Activated T-helper 1 cell treated with Interleukin-2 at 50 U/mL for 16 hours (primary cell): ENCODE results near the gene GART.
"Not testable (repeated sequence)": the region's sequence is repeated elsewhere in the genome, so short reads cannot be mapped to it uniquely, and the experiment has no call there.

Experiments used
- DNase-seq: peaks from one replicate; pipeline ENCODE4 v3.0.0-alpha.2; 2020; ENCODE audit warnings: low read depth

Gene GART

GRCh38 chr21:33541756-33542639, at the start of gene GART:
TSS of gene GART (minus strand) at chr21:33542117. CDS start at chr21:33539315, 2,802 bp downstream.
- peak; percentile 74 for DNase-seq

- peak; percentile 84 for DNase-seq
Observed at GRCh38 chr21:33588485-33589335, 46.8 kb upstream of the GART start, which contains the start of gene DONSON. TSS of gene DONSON (minus strand) at chr21:33588684. CDS start at chr21:33588641, 43 bp downstream.

GRCh38 chr21:33587792-33588484, 46.0 kb upstream of the GART start:
- DNase-seq: no peak

- no peak for DNase-seq
Observed at GRCh38 chr21:33586927-33587326, 45.0 kb upstream of the GART start.

GRCh38 chr21:33584455-33584854, 42.5 kb upstream of the GART start:
- no peak for DNase-seq

- no peak for DNase-seq
Observed at GRCh38 chr21:33578959-33579542, 37.1 kb upstream of the GART start.

- no peak for DNase-seq
Observed at GRCh38 chr21:33578214-33578613, 36.3 kb upstream of the GART start.

GRCh38 chr21:33576741-33577141, 34.8 kb upstream of the GART start:
- DNase-seq: not testable (repeated sequence)

- no peak for DNase-seq
Observed at GRCh38 chr21:33572350-33572749, 30.4 kb upstream of the GART start.

- DNase-seq: no peak
Observed at GRCh38 chr21:33569991-33570390, 28.1 kb upstream of the GART start.

- DNase-seq: no peak
Observed at GRCh38 chr21:33568448-33568847, 26.5 kb upstream of the GART start.

- DNase-seq: no peak
Observed at GRCh38 chr21:33567914-33568313, 26.0 kb upstream of the GART start.

GRCh38 chr21:33566514-33566913, 24.6 kb upstream of the GART start:
- DNase-seq: no peak

- DNase-seq: no peak
Observed at GRCh38 chr21:33562389-33562788, 20.5 kb upstream of the GART start.

GRCh38 chr21:33561373-33561772, 19.5 kb upstream of the GART start:
- no peak for DNase-seq

- DNase-seq: no peak
Observed at GRCh38 chr21:33560965-33561364, 19.0 kb upstream of the GART start.

- no peak for DNase-seq
Observed at GRCh38 chr21:33559813-33560212, 17.9 kb upstream of the GART start.

GRCh38 chr21:33558777-33559421, 17.0 kb upstream of the GART start:
- DNase-seq: no peak

- DNase-seq: no peak
Observed at GRCh38 chr21:33557447-33557846, 15.5 kb upstream of the GART start.

GRCh38 chr21:33554982-33555344, 13.0 kb upstream of the GART start:
- no peak for DNase-seq

- DNase-seq: no peak
Observed at GRCh38 chr21:33554236-33554981, 12.5 kb upstream of the GART start.
